Progenitor cell of endocrine pancreas (in vitro differentiated cells): Measurements from ENCODE around the gene NTHL1. TPM values are rescaled to one million over a fixed set of nuclear protein-coding genes. Genes with fewer than 3 reads are reported as not detected.

Experiments used
- DNase-seq: peaks from one replicate; pipeline ENCODE4 v3.0.0; 2021; ENCODE audit warnings: low spot score; ENCODE audit not compliant: unreplicated experiment
- H3K27ac Mint-ChIP-seq: 2 replicates; pipeline ENCODE4 v1.8.0; 2021; ENCODE audit warnings: mild to moderate bottlenecking, moderate library complexity, mixed read lengths
- H3K27me3 Mint-ChIP-seq: 2 replicates; pipeline ENCODE4 v1.8.0; 2021; ENCODE audit warnings: mixed read lengths
- H3K36me3 Mint-ChIP-seq: 2 replicates; pipeline ENCODE4 v1.8.0; 2022; ENCODE audit warnings: mixed read lengths; ENCODE audit not compliant: insufficient read depth
- H3K4me1 Mint-ChIP-seq: 2 replicates; pipeline ENCODE4 v1.8.0; 2021; ENCODE audit warnings: low read depth, mixed read lengths
- H3K4me3 Mint-ChIP-seq: 2 replicates; pipeline ENCODE4 v1.8.0; 2021; ENCODE audit warnings: low read depth, mild to moderate bottlenecking, moderate library complexity, mixed read lengths
- H3K9me3 Mint-ChIP-seq: 2 replicates; pipeline ENCODE4 v1.8.0; 2021; ENCODE audit warnings: low read depth, mixed read lengths
- total RNA-seq: library from RNA; stranded (reverse); gene quantifications from 2 replicates; pipeline ENCODE4 v1.2.1, GENCODE V29; 2021
- TF ChIP-seq, protein P1 (sequence below): fragments of 200-600 bp; sonication (generic); IDR thresholded peaks from one replicate; pipeline ENCODE4 v1.5.0; 2021; ENCODE audit warnings: antibody characterized with exemption, mild to moderate bottlenecking; ENCODE audit not compliant: unreplicated experiment

Gene NTHL1
- total RNA-seq, 1 donor from 2014 or later = 28.1 TPM

DNA sequence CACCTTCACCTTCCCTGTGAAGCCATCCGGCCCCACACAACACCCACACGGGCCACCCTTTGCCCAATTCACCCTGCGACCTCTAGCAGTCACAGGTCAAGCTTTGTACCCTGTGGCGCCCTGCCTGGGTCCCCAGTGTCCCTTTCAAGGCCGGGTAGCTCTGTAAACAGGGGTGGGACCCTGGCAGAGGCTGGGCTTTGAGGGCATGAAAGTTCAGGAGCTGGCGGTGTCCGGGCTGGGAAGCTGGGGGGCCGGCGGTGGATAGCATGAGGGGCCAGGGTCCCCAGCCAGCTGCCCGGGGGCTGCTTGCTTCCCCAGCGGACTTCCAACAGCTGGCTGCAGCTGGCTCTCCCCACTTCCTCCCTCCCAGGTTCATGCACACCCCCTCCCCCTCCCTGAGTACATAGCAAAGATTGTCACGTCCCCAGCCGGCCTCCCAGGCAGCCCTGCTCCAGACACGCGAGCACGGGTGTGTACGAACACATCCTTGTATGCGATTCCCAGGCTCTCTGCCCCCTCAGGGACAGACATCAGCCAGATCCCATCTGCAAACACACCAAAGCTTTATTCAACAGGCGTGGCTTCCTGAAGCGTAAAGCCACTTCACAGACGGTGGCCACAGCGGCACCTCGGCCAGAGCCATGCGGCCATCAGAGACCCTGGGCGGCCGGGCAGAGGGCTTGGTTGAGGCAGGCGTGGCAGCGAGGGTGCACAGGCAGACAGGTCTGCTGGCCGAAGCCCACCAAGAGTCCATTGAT, 8.2 kb downstream of the NTHL1 start:
- H3K27me3 Mint-ChIP-seq = no peaks in the 10 kb centered on the region
- peak overlapping the region; percentile 54 for H3K27ac Mint-ChIP-seq
- H3K9me3 Mint-ChIP-seq = no peaks in the 10 kb centered on the region
- peaks cover 5% of the 10 kb centered on the region for H3K4me1 Mint-ChIP-seq
- DNase-seq = no peak
- peaks cover 1% of the 10 kb centered on the region for H3K36me3 Mint-ChIP-seq
- TF ChIP-seq, protein P1, sequence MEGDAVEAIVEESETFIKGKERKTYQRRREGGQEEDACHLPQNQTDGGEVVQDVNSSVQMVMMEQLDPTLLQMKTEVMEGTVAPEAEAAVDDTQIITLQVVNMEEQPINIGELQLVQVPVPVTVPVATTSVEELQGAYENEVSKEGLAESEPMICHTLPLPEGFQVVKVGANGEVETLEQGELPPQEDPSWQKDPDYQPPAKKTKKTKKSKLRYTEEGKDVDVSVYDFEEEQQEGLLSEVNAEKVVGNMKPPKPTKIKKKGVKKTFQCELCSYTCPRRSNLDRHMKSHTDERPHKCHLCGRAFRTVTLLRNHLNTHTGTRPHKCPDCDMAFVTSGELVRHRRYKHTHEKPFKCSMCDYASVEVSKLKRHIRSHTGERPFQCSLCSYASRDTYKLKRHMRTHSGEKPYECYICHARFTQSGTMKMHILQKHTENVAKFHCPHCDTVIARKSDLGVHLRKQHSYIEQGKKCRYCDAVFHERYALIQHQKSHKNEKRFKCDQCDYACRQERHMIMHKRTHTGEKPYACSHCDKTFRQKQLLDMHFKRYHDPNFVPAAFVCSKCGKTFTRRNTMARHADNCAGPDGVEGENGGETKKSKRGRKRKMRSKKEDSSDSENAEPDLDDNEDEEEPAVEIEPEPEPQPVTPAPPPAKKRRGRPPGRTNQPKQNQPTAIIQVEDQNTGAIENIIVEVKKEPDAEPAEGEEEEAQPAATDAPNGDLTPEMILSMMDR = no peak
- H3K4me3 Mint-ChIP-seq = no peak overlapping the region

DNA sequence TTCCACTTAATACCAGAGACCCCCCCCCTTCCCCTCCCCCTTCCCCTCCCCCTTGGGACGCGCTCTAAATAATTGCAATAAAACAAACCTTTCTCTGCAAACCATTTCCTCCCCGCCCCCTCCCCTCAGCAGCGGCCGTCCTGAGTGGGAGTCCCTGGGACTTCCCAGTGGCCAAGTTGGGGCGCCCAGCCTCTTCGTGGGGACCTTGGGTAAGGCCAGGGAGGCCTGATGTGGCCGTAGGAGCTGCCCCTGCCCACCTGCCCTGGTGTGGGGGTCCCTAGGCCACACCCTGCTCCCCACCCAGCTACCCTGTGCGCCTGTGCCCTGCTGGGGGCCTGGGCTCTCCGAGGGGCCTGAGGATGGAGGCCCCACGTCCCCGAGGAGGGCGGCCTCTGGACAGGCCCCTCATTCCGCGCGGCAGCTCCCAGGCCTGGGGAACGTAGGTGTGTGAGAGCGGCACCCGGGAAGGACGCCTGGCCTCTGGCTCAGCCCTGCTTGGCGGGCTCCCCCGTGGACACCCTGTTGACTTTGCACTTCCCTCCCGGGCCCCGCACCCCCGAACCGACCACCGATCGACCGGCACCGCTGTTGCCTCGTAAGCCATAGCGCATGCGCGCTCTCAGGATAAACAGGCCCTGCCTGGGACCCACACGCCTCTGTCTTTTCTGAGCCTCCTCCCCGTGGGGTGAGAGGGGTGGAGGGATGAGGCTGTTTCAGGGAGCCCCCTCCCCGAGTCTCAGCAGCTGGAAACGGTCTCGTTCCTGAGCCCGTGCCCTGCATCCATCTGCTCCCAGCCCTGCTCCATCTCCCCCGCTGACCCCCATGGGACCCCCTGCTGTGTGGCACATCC, 9.0 kb downstream of the NTHL1 start:
- Mint-ChIP-seq H3K36me3 (peaks cover 1% of the 10 kb centered on the region), H3K27me3 (no peaks in the 10 kb centered on the region), H3K4me3 (no peak overlapping the region), H3K9me3 (no peaks in the 10 kb centered on the region), H3K4me1 (peaks cover 5% of the 10 kb centered on the region), H3K27ac (no peak overlapping the region)
- DNase-seq = no peak
- TF ChIP-seq, protein P1 = no peak

DNA sequence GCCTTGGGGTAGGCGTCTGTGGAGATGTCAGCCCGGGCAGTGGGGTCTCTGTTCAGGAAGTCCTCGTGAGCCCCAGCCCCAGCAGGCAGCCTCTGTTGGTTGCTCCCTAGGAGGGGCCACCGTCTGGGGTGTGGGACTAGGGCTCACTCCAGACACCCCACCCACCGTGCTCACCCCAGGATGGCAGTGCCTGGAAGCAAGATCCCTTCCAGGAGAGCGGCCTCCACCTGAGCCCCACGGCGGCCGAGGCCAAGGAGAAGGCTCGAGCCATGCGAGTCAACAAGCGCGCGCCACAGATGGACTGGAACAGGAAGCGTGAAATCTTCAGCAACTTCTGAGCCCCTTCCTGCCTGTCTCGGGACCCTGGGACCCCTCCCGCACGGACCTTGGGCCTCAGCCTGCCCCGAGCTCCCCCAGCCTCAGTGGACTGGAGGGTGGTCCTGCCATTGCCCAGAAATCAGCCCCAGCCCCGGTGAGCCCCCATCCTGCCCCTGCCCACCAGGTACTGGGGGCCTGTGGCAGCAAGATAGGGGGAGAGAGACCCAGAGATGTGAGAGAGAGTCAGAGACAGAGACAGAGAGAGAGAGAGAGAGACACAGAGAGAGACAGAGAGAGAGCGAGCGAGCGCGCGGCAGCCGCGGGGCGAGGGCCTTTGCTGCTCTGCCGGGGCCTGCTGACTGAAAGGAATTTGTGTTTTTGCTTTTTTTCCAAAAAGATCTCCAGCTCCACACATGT, 9.8 kb downstream of the NTHL1 start:
- Mint-ChIP-seq H3K27ac (no peak overlapping the region), H3K9me3 (no peaks in the 10 kb centered on the region), H3K4me1 (peaks cover 5% of the 10 kb centered on the region), H3K27me3 (no peaks in the 10 kb centered on the region), H3K4me3 (no peak overlapping the region), H3K36me3 (no peaks in the 10 kb centered on the region)
- DNase-seq = no peak
- TF ChIP-seq, protein P1 = no peak

DNA sequence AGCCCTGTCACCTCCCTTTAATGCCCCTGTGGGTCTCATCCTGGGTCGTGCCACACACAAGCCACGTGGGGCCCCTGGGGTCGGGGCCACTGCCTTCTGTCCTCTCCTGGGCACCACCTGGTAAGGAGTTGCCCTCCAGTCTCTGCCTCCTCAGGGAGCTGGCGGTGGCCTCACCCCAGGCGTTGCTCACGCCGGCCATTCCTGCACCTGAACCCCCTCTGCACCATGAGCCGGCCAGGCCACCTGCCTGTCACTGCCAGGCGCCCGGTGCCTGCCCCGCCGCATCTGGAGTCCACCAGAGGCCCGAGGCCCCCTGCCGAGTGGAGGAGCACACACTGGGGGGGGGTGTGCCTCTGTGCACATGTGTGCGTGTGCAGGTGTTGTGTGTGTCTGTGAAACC, 10.5 kb downstream of the NTHL1 start:
- H3K27me3 Mint-ChIP-seq = no peaks in the 10 kb centered on the region
- H3K27ac Mint-ChIP-seq = no peak overlapping the region
- peaks cover 5% of the 10 kb centered on the region for H3K4me1 Mint-ChIP-seq
- TF ChIP-seq, protein P1 = no peak
- no peaks in the 10 kb centered on the region for H3K36me3 Mint-ChIP-seq
- no peak for DNase-seq
- no peaks in the 10 kb centered on the region for H3K9me3 Mint-ChIP-seq
- no peak overlapping the region for H3K4me3 Mint-ChIP-seq
